ENCODE measurements around the gene LTN1. TPM values are rescaled to one million over a fixed set of nuclear protein-coding genes. Genes with fewer than 3 reads are reported as not detected.

Gene LTN1
- polyA plus RNA-seq, 3 donors = 6.0 to 14.0 (median 11.7) TPM

DNA sequence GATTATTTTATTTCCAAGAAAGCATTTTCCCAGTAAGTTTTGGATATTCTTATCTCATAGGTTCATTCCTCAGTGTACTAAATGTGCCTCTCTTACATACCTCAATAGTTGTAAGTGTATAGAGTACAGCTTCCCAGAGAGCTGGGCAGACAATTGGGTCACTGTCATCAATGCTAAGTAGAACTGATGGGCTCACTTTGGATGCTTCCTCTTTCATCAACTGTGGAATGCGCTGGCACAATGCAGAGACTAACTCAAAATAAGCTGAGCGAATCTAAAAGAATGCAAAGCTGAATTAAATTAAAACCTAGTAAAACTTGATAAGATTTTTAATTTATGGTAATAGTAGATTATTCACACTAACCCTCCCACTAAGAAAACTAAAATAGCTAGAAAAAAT, 21.5 kb downstream of the LTN1 start:
- Mint-ChIP-seq H3K27me3 (ENCODE audit: low read depth in 3 of 3) (no peaks in the 10 kb centered on the region), H3K9me3 (no peaks in the 10 kb centered on the region), H3K4me3 (no peak overlapping the region), H3K4me1 (no peaks in the 10 kb centered on the region), H3K27ac (no peak overlapping the region), H3K36me3 (peaks cover 79 to 92% of the 10 kb centered on the region in 2 donors)
- Histone ChIP-seq H3K27me3 (ENCODE audit: control insufficient read depth in 2 of 2, insufficient read depth in 2 of 2, low read length in 2 of 2) (no peaks in the 10 kb centered on the region), H4K20me1 (ENCODE audit: insufficient read depth, low read length) (no peaks in the 10 kb centered on the region), H3K4me2 (replicated peaks; ENCODE audit: extremely low read depth, low read length, poor library complexity, severe bottlenecking) (no peak overlapping the region), H3K4me3 (replicated peaks in 1 of 3; ENCODE audit: low read depth in 2 of 3, low read length in 3 of 3) (no peak overlapping the region), H3K9me3 (replicated peaks in 1 of 2; ENCODE audit: control insufficient read depth in 1 of 2, insufficient read depth in 1 of 2, low read length in 2 of 2) (no peaks in the 10 kb centered on the region), H3K79me2 (ENCODE audit: insufficient read depth, low read length) (no peaks in the 10 kb centered on the region), H3K27ac (ENCODE audit: low read depth in 1 of 2, low read length in 2 of 2) (no peak overlapping the region), H3K36me3 (replicated peaks in 1 of 2; ENCODE audit: control insufficient read depth in 1 of 2, insufficient read depth in 2 of 2, low read length in 2 of 2) (peaks cover 91 to 99% of the 10 kb centered on the region in 2 donors), H3K4me1 (ENCODE audit: control insufficient read depth in 1 of 2, insufficient read depth in 2 of 2, low read length in 2 of 2) (no peaks in the 10 kb centered on the region), H3K9ac (ENCODE audit: insufficient read depth, low read length, poor library complexity, severe bottlenecking) (no peak overlapping the region), H2AFZ (ENCODE audit: insufficient read depth, low read depth, low read length, poor library complexity, severe bottlenecking) (no peak overlapping the region)
- WGBS (ENCODE audit: insufficient coverage) = no CpG with 5 or more reads among the region's 2 CpGs
- no peak for DNase-seq
- TF ChIP-seq, protein P1, sequence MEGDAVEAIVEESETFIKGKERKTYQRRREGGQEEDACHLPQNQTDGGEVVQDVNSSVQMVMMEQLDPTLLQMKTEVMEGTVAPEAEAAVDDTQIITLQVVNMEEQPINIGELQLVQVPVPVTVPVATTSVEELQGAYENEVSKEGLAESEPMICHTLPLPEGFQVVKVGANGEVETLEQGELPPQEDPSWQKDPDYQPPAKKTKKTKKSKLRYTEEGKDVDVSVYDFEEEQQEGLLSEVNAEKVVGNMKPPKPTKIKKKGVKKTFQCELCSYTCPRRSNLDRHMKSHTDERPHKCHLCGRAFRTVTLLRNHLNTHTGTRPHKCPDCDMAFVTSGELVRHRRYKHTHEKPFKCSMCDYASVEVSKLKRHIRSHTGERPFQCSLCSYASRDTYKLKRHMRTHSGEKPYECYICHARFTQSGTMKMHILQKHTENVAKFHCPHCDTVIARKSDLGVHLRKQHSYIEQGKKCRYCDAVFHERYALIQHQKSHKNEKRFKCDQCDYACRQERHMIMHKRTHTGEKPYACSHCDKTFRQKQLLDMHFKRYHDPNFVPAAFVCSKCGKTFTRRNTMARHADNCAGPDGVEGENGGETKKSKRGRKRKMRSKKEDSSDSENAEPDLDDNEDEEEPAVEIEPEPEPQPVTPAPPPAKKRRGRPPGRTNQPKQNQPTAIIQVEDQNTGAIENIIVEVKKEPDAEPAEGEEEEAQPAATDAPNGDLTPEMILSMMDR (IDR thresholded peaks at IDR 0.05) = no peak
- intact Hi-C loops (cut with micrococcal nuclease) = no loop called here

DNA sequence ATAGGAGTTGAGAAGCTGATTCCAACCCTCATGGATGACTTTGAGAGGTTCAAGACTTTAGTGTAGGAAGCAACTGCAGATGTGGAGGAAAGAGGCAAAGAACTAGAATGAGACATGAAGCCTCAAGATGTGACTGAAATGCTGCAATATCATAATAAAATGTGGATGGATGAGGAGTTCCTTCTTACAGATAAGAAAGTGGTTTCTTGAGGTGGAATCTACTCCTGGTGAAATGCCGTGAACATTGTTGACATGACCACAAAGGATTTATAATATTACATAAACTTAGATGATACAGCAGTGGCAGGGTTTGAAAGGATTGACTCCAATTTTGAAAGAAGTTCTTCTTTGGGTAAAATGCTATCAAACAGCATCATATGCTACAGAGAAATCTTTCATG, 28.8 kb downstream of the LTN1 start:
- Mint-ChIP-seq H3K4me1 (no peaks in the 10 kb centered on the region), H3K36me3 (peaks cover 76 to 87% of the 10 kb centered on the region in 2 donors), H3K27ac (no peak overlapping the region), H3K9me3 (no peaks in the 10 kb centered on the region), H3K27me3 (ENCODE audit: low read depth in 3 of 3) (no peaks in the 10 kb centered on the region), H3K4me3 (no peak overlapping the region)
- H3K4me3 ChIP-seq (replicated peaks in 1 of 3; ENCODE audit: low read depth in 2 of 3, low read length in 3 of 3) = no peak overlapping the region
- no peaks in the 10 kb centered on the region for H3K9me3 ChIP-seq (replicated peaks in 1 of 2; ENCODE audit: control insufficient read depth in 1 of 2, insufficient read depth in 1 of 2, low read length in 2 of 2)
- intact Hi-C loops (cut with micrococcal nuclease) = no loop called here
- peaks cover 84 to 99% of the 10 kb centered on the region in 2 donors for H3K36me3 ChIP-seq (replicated peaks in 1 of 2; ENCODE audit: control insufficient read depth in 1 of 2, insufficient read depth in 2 of 2, low read length in 2 of 2)
- H4K20me1 ChIP-seq (ENCODE audit: insufficient read depth, low read length) = no peaks in the 10 kb centered on the region
- no CpG with 5 or more reads among the region's 1 CpG for WGBS (ENCODE audit: insufficient coverage)
- no peaks in the 10 kb centered on the region for H3K4me1 ChIP-seq (ENCODE audit: control insufficient read depth in 1 of 2, insufficient read depth in 2 of 2, low read length in 2 of 2)
- DNase-seq = no peak
- TF ChIP-seq, protein P1 (IDR thresholded peaks at IDR 0.05) = no peak
- no peaks in the 10 kb centered on the region for H3K27me3 ChIP-seq (ENCODE audit: control insufficient read depth in 2 of 2, insufficient read depth in 2 of 2, low read length in 2 of 2)
- no peak overlapping the region for H2AFZ ChIP-seq (ENCODE audit: insufficient read depth, low read depth, low read length, poor library complexity, severe bottlenecking)
- no peak overlapping the region for H3K27ac ChIP-seq (ENCODE audit: low read depth in 1 of 2, low read length in 2 of 2)
- H3K79me2 ChIP-seq (ENCODE audit: insufficient read depth, low read length) = no peaks in the 10 kb centered on the region
- no peak overlapping the region for H3K9ac ChIP-seq (ENCODE audit: insufficient read depth, low read length, poor library complexity, severe bottlenecking)
- no peak overlapping the region for H3K4me2 ChIP-seq (replicated peaks; ENCODE audit: extremely low read depth, low read length, poor library complexity, severe bottlenecking)
